IPS-20b (cell line): ENCODE data around the gene MTNR1B.

Experiments used
- H3K27ac ChIP-seq: one replicate; pipeline ENCODE4 v1.5.1; 2013; ENCODE audit warnings: low read length
- H3K27me3 ChIP-seq: 2 replicates; pipeline ENCODE4 v1.6.1; 2013; ENCODE audit warnings: mild to moderate bottlenecking, low read length, inconsistent platforms; ENCODE audit not compliant: insufficient read depth
- H3K36me3 ChIP-seq: 2 replicates; pipeline ENCODE4 v1.6.1; 2013; ENCODE audit warnings: low read depth, mild to moderate bottlenecking, inconsistent platforms, low read length, moderate library complexity; ENCODE audit not compliant: insufficient read depth
- H3K4me1 ChIP-seq: 2 replicates; pipeline ENCODE4 v1.6.1; 2013; ENCODE audit warnings: mild to moderate bottlenecking, control low read depth, inconsistent platforms, low read length, moderate library complexity; ENCODE audit not compliant: insufficient read depth
- H3K4me3 ChIP-seq: 2 replicates; pipeline ENCODE4 v1.5.1; 2013; ENCODE audit warnings: mild to moderate bottlenecking, low read length, inconsistent platforms
- H3K9ac ChIP-seq: 2 replicates; pipeline ENCODE4 v1.6.1; 2013; ENCODE audit warnings: low read depth, mild to moderate bottlenecking, inconsistent platforms, low read length, moderate library complexity
- H3K9me3 ChIP-seq: 2 replicates; pipeline ENCODE4 v1.6.1; 2013; ENCODE audit warnings: mild to moderate bottlenecking, low read depth, low read length, inconsistent platforms; ENCODE audit not compliant: insufficient read depth

MTNR1B gene

GRCh38 chr11:92969634-92970347 lies at the start of gene MTNR1B:
Gene MTNR1B, plus strand, starts transcription at chr11:92969651. Its CDS starts 75 bp downstream, at chr11:92969726.
- no peaks in the 10 kb centered on the region for H3K9me3 ChIP-seq
- no peaks in the 10 kb centered on the region for H3K4me1 ChIP-seq
- peak within 1 kb of the TSS; percentile 60 for H3K4me3 ChIP-seq
- H3K36me3 ChIP-seq: no peaks in the 10 kb centered on the region
- H3K27ac ChIP-seq: no peak within 1 kb of the TSS
- peaks cover 55% of the 10 kb centered on the region for H3K27me3 ChIP-seq
- H3K9ac ChIP-seq: no peak within 1 kb of the TSS

GRCh38 chr11:92920331-92920730 lies 49.1 kb upstream of the MTNR1B start:
- H3K27me3 ChIP-seq: no peaks in the 10 kb centered on the region
- H3K27ac ChIP-seq: no peak overlapping the region
- no peaks in the 10 kb centered on the region for H3K36me3 ChIP-seq
- H3K9me3 ChIP-seq: peaks cover 8% of the 10 kb centered on the region
- H3K4me3 ChIP-seq: no peak overlapping the region
- H3K9ac ChIP-seq: no peak overlapping the region
- peaks cover 8% of the 10 kb centered on the region for H3K4me1 ChIP-seq

- no peaks in the 10 kb centered on the region for H3K36me3 ChIP-seq
- no peak overlapping the region for H3K9ac ChIP-seq
- H3K4me3 ChIP-seq: no peak overlapping the region
- H3K27ac ChIP-seq: no peak overlapping the region
- H3K4me1 ChIP-seq: peaks cover 7% of the 10 kb centered on the region
- peaks cover 17% of the 10 kb centered on the region for H3K9me3 ChIP-seq
- H3K27me3 ChIP-seq: no peaks in the 10 kb centered on the region
These were observed 46.7 kb upstream of the MTNR1B start for GRCh38 chr11:92922731-92923130.

- Histone ChIP-seq H3K4me1 (no peaks in the 10 kb centered on the region), H3K36me3 (no peaks in the 10 kb centered on the region), H3K4me3 (no peak overlapping the region), H3K27ac (no peak overlapping the region), H3K27me3 (no peaks in the 10 kb centered on the region), H3K9ac (no peak overlapping the region), H3K9me3 (peaks cover 17% of the 10 kb centered on the region)
These were observed 40.2 kb upstream of the MTNR1B start for GRCh38 chr11:92929246-92929645.

- peaks cover 16% of the 10 kb centered on the region for H3K9me3 ChIP-seq
- no peaks in the 10 kb centered on the region for H3K36me3 ChIP-seq
- H3K27me3 ChIP-seq: no peaks in the 10 kb centered on the region
- no peak overlapping the region for H3K27ac ChIP-seq
- H3K4me3 ChIP-seq: no peak overlapping the region
- H3K4me1 ChIP-seq: no peaks in the 10 kb centered on the region
- H3K9ac ChIP-seq: no peak overlapping the region
These were observed 39.8 kb upstream of the MTNR1B start for GRCh38 chr11:92929653-92930052.

- no peaks in the 10 kb centered on the region for H3K27me3 ChIP-seq
- no peaks in the 10 kb centered on the region for H3K36me3 ChIP-seq
- H3K9me3 ChIP-seq: no peaks in the 10 kb centered on the region
- no peak overlapping the region for H3K4me3 ChIP-seq
- H3K9ac ChIP-seq: no peak overlapping the region
- H3K27ac ChIP-seq: no peak overlapping the region
- H3K4me1 ChIP-seq: no peaks in the 10 kb centered on the region
These were observed 37.6 kb upstream of the MTNR1B start for GRCh38 chr11:92931746-92932422.

DNA sequence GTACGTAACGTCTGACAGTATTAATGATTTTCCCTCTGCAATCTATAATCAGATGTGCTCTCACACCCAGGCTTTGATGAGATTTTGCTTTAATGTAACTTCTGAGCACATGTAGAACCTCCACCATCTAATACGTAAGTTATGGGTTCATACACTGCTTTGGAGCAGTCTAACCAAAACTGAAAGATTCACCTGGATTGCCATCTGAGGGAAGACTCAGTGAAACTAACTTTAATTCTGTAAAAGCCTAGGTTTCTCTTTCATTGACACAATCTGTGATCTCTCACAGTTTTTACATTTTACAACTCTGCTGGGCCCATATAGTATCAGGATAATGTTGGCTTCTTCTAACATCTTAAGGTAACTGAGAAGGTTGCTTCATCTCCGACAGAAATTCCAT lies 30.1 kb upstream of the MTNR1B start:
- Histone ChIP-seq H3K27me3 (peaks cover 10% of the 10 kb centered on the region; the same call in 1 of the 2 replicates), H3K27ac (no peak overlapping the region), H3K9me3 (no peaks in the 10 kb centered on the region)

DNA sequence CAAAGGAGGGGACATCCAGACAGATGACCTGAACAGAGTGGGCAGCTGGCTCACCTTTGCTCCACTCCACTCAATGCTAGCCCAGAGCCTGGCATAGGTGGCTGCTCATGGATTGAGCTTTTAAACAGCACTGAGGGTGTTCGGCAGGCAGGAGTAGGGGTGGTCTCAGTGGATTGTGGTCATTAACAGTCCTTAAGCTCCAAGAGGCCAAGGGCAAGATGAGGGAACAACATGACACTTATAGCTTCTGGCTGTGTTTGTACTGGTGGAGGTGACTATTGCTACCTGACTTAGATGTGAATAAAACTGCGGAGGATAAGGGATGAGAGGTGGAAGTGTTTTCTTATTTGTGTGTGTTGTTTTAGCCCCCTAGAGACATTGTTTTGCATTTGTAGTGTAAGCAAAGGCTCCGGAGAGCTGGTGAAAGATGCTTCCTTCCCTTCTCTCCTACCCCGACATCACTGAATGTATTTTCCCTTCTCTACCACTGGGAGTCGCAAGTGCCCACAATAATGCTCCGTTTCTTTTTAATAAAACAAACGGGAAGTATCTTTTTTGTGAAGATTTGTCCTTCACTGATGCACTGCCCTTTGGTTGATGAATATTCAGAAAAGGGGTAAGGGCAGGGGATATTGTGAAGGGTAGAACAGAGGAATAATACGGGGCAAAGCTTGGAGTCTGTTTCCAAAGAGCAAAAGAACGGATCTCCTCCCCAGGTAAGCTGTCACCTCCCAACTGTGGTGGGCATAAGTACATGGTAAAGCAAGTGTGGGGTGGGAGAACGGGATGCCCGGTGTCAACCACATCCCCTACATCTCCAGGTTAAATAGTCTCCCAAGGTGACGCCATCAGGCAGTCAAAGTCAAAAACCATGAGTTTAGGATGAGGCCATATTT lies 27.5 kb upstream of the MTNR1B start:
- no peak overlapping the region for H3K9ac ChIP-seq
- H3K27ac ChIP-seq: no peak overlapping the region
- H3K4me3 ChIP-seq: no peak overlapping the region
- no peaks in the 10 kb centered on the region for H3K9me3 ChIP-seq
- H3K36me3 ChIP-seq: no peaks in the 10 kb centered on the region
- H3K4me1 ChIP-seq: no peaks in the 10 kb centered on the region; the same call in 1 of the 2 replicates
- peaks cover 10% of the 10 kb centered on the region; the same call in 1 of the 2 replicates for H3K27me3 ChIP-seq

More for the DNA sequence above, 30.1 kb upstream of the MTNR1B start:
- Histone ChIP-seq H3K4me1 (no peaks in the 10 kb centered on the region; the same call in 1 of the 2 replicates), H3K4me3 (no peak overlapping the region), H3K9ac (no peak overlapping the region), H3K36me3 (no peaks in the 10 kb centered on the region)

DNA sequence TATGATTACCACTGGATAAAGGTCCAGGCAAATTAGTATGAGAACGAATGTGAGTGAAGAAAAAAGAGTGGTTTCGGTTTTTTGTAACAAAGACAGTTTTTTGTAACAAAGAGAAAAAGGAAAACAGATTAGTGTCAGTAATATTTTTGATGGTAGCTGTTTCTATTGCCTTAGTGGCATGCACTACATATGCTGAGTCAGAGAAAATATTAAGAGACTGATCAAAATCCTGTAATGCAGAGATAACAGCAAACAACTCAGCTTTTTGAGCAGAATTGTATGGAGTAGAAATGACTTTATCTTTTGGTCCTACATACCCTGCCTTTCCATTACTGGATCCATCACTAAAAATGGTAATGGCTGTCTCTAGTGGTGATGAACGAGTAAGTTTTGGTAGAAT lies 22.7 kb upstream of the MTNR1B start:
- peaks cover 13% of the 10 kb centered on the region for H3K9me3 ChIP-seq
- no peak overlapping the region for H3K4me3 ChIP-seq
- no peak overlapping the region for H3K9ac ChIP-seq
- H3K4me1 ChIP-seq: no peaks in the 10 kb centered on the region; the same call in 1 of the 2 replicates
- no peak overlapping the region for H3K27ac ChIP-seq
- H3K36me3 ChIP-seq: no peaks in the 10 kb centered on the region
- peaks cover under 1% of the 10 kb centered on the region; the same call in 1 of the 2 replicates for H3K27me3 ChIP-seq

- Histone ChIP-seq H3K9me3 (peaks cover 13% of the 10 kb centered on the region), H3K27me3 (no peaks in the 10 kb centered on the region), H3K27ac (no peak overlapping the region), H3K4me3 (no peak overlapping the region), H3K36me3 (no peaks in the 10 kb centered on the region), H3K4me1 (no peaks in the 10 kb centered on the region), H3K9ac (no peak overlapping the region)
These were observed 21.3 kb upstream of the MTNR1B start for GRCh38 chr11:92948116-92948515.

GRCh38 chr11:92954003-92954402 lies 15.4 kb upstream of the MTNR1B start:
- Histone ChIP-seq H3K27ac (no peak overlapping the region), H3K9me3 (peaks cover 9% of the 10 kb centered on the region), H3K4me1 (0 out of 2 replicates have a peak, but pooled peaks cover 3% of the 10 kb centered on the region)

More at GRCh38 chr11:92954003-92954402, 15.4 kb upstream of the MTNR1B start:
- no peak overlapping the region for H3K9ac ChIP-seq
- no peak overlapping the region for H3K4me3 ChIP-seq
- H3K36me3 ChIP-seq: no peaks in the 10 kb centered on the region
- no peaks in the 10 kb centered on the region for H3K27me3 ChIP-seq
